Transverse colon (tissue), 4 donors: ENCODE data around the gene SH2B3.
"Not testable (repeated sequence)": the region's sequence is repeated elsewhere in the genome, so short reads cannot be mapped to it uniquely, and the experiment has no call there.

Experiments used
- CTCF ChIP-seq, 5 experiments: fragments of 200-600 bp in 3 of 5; fragments of 450-650 bp in 2 of 5; sonication (generic) in 3 of 5; IDR thresholded peaks; 1 replicate in 2 of 5; 2 replicates in 3 of 5; pipeline ENCODE4 v1.5.1; 2016 to 2017; ENCODE audit warnings: antibody characterized with exemption in 5 of 5, inconsistent platforms in 3 of 5, mild to moderate bottlenecking in 2 of 5, moderate library complexity in 1 of 5
- EP300 ChIP-seq: sonication (generic); formaldehyde crosslinking; IDR thresholded peaks from one replicate; pipeline ENCODE4 v1.6.1; 2017; ENCODE audit warnings: antibody characterized with exemption, low read depth
- POLR2AphosphoS5 ChIP-seq, 3 donors: sonication (generic); formaldehyde crosslinking; IDR thresholded peaks; one replicate each; pipeline ENCODE4 v1.6.1; 2016; ENCODE audit warnings: antibody characterized with exemption in 3 of 3

GRCh38 chr12:111373231-111373630, 32.5 kb upstream of the SH2B3 start:
- TF ChIP-seq CTCF (IDR thresholded peaks at IDR 0.05); POLR2AphosphoS5 (IDR thresholded peaks at IDR 0.05); EP300: not testable (repeated sequence)
